CD4-positive, alpha-beta T cell (primary cell): ENCODE measurements around the gene CASTOR1. TPM values are rescaled to one million over a fixed set of nuclear protein-coding genes. Genes with fewer than 3 reads are reported as not detected.

Source experiments
- ATAC-seq: fragments of 200-7000 bp; cut with Tn5 transposase; one replicate; pipeline ENCODE4 v1.10.0; 2022; ENCODE audit warnings: mild to moderate bottlenecking; ENCODE audit not compliant: poor library complexity
- CTCF ChIA-PET: fragments of 350-600 bp; sonication (Branson Sonifier 250); formaldehyde crosslinking; loops from one replicate; lab custom pipeline; 2021; ENCODE audit warnings: antibody characterized with exemption, inconsistent platforms; lab: Charles Lee
- POLR2A ChIA-PET: fragments of 350-600 bp; sonication (Branson Sonifier 250); formaldehyde crosslinking; loops from one replicate; lab custom pipeline; 2021; ENCODE audit warnings: antibody characterized with exemption, inconsistent platforms; lab: Charles Lee
- DNase-seq, 14 experiments: peaks; one replicate each; pipeline ENCODE4 v3.0.0-alpha.2; 2013 to 2020; ENCODE audit warnings: mixed read lengths in 2 of 14
- H3K27ac ChIP-seq, 2 donors: one replicate each; pipeline versions ENCODE4 v1.5.1 to v1.7.0; 2013; ENCODE audit warnings: low read length in 2 of 2, low read depth in 1 of 2, mild to moderate bottlenecking in 1 of 2
- H3K27me3 ChIP-seq, 2 experiments: 1 replicate in 1 of 2; 2 replicates in 1 of 2; pipeline versions ENCODE4 v1.6.1 to v1.7.0; 2013; ENCODE audit warnings: low read length in 2 of 2, control low read depth in 1 of 2, mild to moderate bottlenecking in 1 of 2, moderate library complexity in 1 of 2; ENCODE audit not compliant: insufficient read depth in 2 of 2, control insufficient read depth in 1 of 2
- H3K36me3 ChIP-seq: one replicate; pipeline ENCODE4 v1.6.1; 2013; ENCODE audit warnings: low read length, control low read depth; ENCODE audit not compliant: insufficient read depth
- H3K4me1 ChIP-seq: one replicate; pipeline ENCODE4 v1.6.1; 2013; ENCODE audit warnings: low read length, control low read depth; ENCODE audit not compliant: insufficient read depth
- H3K4me3 ChIP-seq: one replicate; pipeline ENCODE4 v1.5.1; 2013; ENCODE audit warnings: mild to moderate bottlenecking, low read length, moderate library complexity
- H3K9me3 ChIP-seq, 2 experiments: 1 replicate in 1 of 2; 2 replicates in 1 of 2; pipeline versions ENCODE4 v1.6.1 to v1.7.0; 2013; ENCODE audit warnings: low read length in 2 of 2, mild to moderate bottlenecking in 2 of 2, control low read depth in 1 of 2, moderate library complexity in 1 of 2; ENCODE audit not compliant: control insufficient read depth in 1 of 2, insufficient read depth in 1 of 2
- H3K27ac Mint-ChIP-seq: one replicate; pipeline ENCODE4 v1.8.0; 2020; ENCODE audit warnings: mixed read lengths
- H3K27me3 Mint-ChIP-seq: one replicate; pipeline ENCODE4 v1.8.0; 2021; ENCODE audit warnings: mixed read lengths
- H3K36me3 Mint-ChIP-seq: one replicate; pipeline ENCODE4 v1.8.0; 2021; ENCODE audit warnings: low read depth, mixed read lengths
- H3K4me1 Mint-ChIP-seq: one replicate; pipeline ENCODE4 v1.8.0; 2021; ENCODE audit warnings: low read depth, mixed read lengths
- H3K4me3 Mint-ChIP-seq: one replicate; pipeline ENCODE4 v1.8.0; 2020; ENCODE audit warnings: mild to moderate bottlenecking, mixed read lengths
- H3K9me3 Mint-ChIP-seq: one replicate; pipeline ENCODE4 v1.8.0; 2020; ENCODE audit warnings: mixed read lengths
- CTCF ChIP-seq: fragments of 200-600 bp; IDR thresholded peaks from one replicate; pipeline ENCODE4 v1.8.0; 2022; ENCODE audit warnings: antibody characterized with exemption, mild to moderate bottlenecking
- intact Hi-C, 2 experiments: fragments of 100-400 bp; cut with DNase I in 1 of 2; cut with micrococcal nuclease in 1 of 2; formaldehyde crosslinking; loops; one replicate each; pipeline versions ENCODE4 v1.15.1 to v1.9.0; 2023 to 2025; cut with DNase I, micrococcal nuclease
- total RNA-seq, 174 experiments: library from RNA in 2 of 174; stranded (reverse) in 2 of 174; gene quantifications; one replicate each; pipeline ENCODE4 v1.2.3 and lab custom pipeline; 2021 to 2026

CASTOR1 gene
- total RNA-seq, 2 experiments from 2014 or later = 7.9 to 8.8 TPM

GRCh38 chr22:30245985-30246813, 43.1 kb downstream of the CASTOR1 start, which contains the start of gene LIF:
Gene LIF, minus strand, starts transcription at chr22:30246759. Its CDS starts 64 bp downstream, at chr22:30246695.
- intact Hi-C loops = no loop called here
- Mint-ChIP-seq H3K27me3 (peaks cover 22% of the 10 kb centered on the region), H3K9me3 (no peaks in the 10 kb centered on the region), H3K36me3 (no peaks in the 10 kb centered on the region), H3K4me1 (peaks cover 42% of the 10 kb centered on the region), H3K27ac (no peak within 1 kb of the TSS), H3K4me3 (peak within 1 kb of the TSS; percentile 90)
- no peaks in the 10 kb centered on the region for H3K9me3 ChIP-seq
- ATAC-seq (peak; percentile 89), DNase-seq (peak in 13 of 14 experiments; percentile 23 to 76 (median 38))
- H3K27me3 ChIP-seq = peaks cover 0 to 6% of the 10 kb centered on the region in 2 experiments
- H3K36me3 ChIP-seq = no peaks in the 10 kb centered on the region
- peaks cover 51% of the 10 kb centered on the region for H3K4me1 ChIP-seq
- POLR2A ChIA-PET = no interaction called here
- CTCF ChIA-PET = interaction anchor here (0.6 to 1.2 kb wide), 3 partner anchors 8 to 620 kb away, joined by 3 to 5 read pairs (median 4); no protein-coding TSS in a partner anchor
- peak within 1 kb of the TSS; percentile 68 for H3K4me3 ChIP-seq
- TF ChIP-seq CTCF = peak; percentile 30
- H3K27ac ChIP-seq = no peak within 1 kb of the TSS

GRCh38 chr22:30245181-30245984, 43.9 kb downstream of the CASTOR1 start:
- Histone ChIP-seq H3K4me3 (peak overlapping the region; percentile 68), H3K4me1 (peaks cover 53% of the 10 kb centered on the region), H3K36me3 (no peaks in the 10 kb centered on the region), H3K27me3 (peaks cover 0 to 6% of the 10 kb centered on the region in 2 experiments), H3K27ac (no peak overlapping the region), H3K9me3 (no peaks in the 10 kb centered on the region)
- H3K4me3 Mint-ChIP-seq = peak overlapping the region; percentile 90
- TF ChIP-seq CTCF = no peak
- H3K4me1 Mint-ChIP-seq = peaks cover 42% of the 10 kb centered on the region
- no peaks in the 10 kb centered on the region for H3K9me3 Mint-ChIP-seq
- no peak for DNase-seq
- peaks cover 22% of the 10 kb centered on the region for H3K27me3 Mint-ChIP-seq
- ATAC-seq = no peak
- H3K36me3 Mint-ChIP-seq = no peaks in the 10 kb centered on the region
- POLR2A ChIA-PET = no interaction called here
- CTCF ChIA-PET = interaction anchor here (0.6 kb wide), 2 partner anchors 76 to 826 kb away, joined by 4 read pairs; no protein-coding TSS in a partner anchor
- intact Hi-C loops = no loop called here
- no peak overlapping the region for H3K27ac Mint-ChIP-seq

- intact Hi-C loops = no loop called here
- Mint-ChIP-seq H3K27me3 (peaks cover 22% of the 10 kb centered on the region), H3K4me3 (peak overlapping the region; percentile 68), H3K9me3 (no peaks in the 10 kb centered on the region), H3K27ac (no peak overlapping the region), H3K36me3 (no peaks in the 10 kb centered on the region), H3K4me1 (peaks cover 42% of the 10 kb centered on the region)
- Histone ChIP-seq H3K36me3 (no peaks in the 10 kb centered on the region), H3K4me3 (no peak overlapping the region), H3K9me3 (no peaks in the 10 kb centered on the region), H3K27ac (no peak overlapping the region), H3K27me3 (peaks cover 0 to 6% of the 10 kb centered on the region in 2 experiments), H3K4me1 (peaks cover 53% of the 10 kb centered on the region)
- ChIA-PET POLR2A (no interaction called here), CTCF (no interaction called here)
- DNase-seq = no peak
- TF ChIP-seq CTCF = no peak
- no peak for ATAC-seq
Measured at GRCh38 chr22:30244641-30245040, 44.7 kb downstream of the CASTOR1 start.
